AG10803 (cell line): ENCODE data around the gene RBM20.
"Not testable (repeated sequence)": the region's sequence is repeated elsewhere in the genome, so short reads cannot be mapped to it uniquely, and the experiment has no call there.

Source experiments
- DNase-seq: peaks from one replicate; pipeline ENCODE4 v3.0.0; 2010; ENCODE audit warnings: low read depth
- H3K4me3 ChIP-seq: 2 replicates; pipeline ENCODE4 v1.5.1; 2011; ENCODE audit warnings: mild to moderate bottlenecking, low read length, control low read depth
- CTCF ChIP-seq: conservative IDR thresholded peaks from 2 replicates; pipeline ENCODE4 v1.5.1; 2011; ENCODE audit warnings: mild to moderate bottlenecking, low read length, control low read depth, inconsistent platforms

The RBM20 gene

GRCh38 chr10:110765513-110766319 lies 121.6 kb downstream of the RBM20 start:
- DNase-seq, result peak; percentile 47
- H3K4me3 ChIP-seq, result no peak overlapping the region
- no peak for TF ChIP-seq CTCF

GRCh38 chr10:110767601-110768000 lies 123.5 kb downstream of the RBM20 start:
- not testable (repeated sequence) for H3K4me3 ChIP-seq, DNase-seq

GRCh38 chr10:110770243-110770642 lies 126.1 kb downstream of the RBM20 start:
- TF ChIP-seq CTCF, result no peak
- DNase-seq, result no peak
- H3K4me3 ChIP-seq, result no peak overlapping the region

- TF ChIP-seq CTCF, result no peak
- no peak for DNase-seq
- H3K4me3 ChIP-seq, result no peak overlapping the region
Observed at GRCh38 chr10:110771486-110771885, 127.3 kb downstream of the RBM20 start.

GRCh38 chr10:110771991-110772390 lies 127.9 kb downstream of the RBM20 start:
- no peak overlapping the region for H3K4me3 ChIP-seq
- no peak for TF ChIP-seq CTCF
- no peak for DNase-seq

DNA sequence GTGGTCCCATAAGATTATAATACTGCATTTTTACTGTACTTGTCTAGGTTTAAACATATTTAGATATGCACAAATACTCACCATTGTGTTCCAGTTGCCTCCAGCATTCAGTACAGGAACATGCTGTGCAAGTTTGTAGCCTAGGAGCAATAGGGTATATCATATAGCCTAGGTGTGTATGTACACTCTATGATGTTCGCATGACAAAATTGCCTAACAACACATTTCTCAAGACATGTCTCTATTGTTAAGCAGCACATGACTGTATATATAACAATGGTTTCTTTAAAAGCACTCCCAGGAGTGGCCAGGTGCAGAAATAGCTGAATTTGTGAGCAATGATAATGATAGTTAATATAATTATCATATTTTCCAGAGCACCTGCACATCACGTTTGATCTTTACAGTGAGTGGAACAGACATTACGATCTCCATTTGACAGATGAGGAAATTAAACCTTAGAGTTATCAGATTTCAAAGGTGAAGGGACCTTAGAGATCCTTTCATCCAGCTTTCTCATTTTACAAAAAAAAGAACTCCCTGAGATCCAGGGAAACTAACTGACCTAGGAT lies 128.4 kb downstream of the RBM20 start:
- TF ChIP-seq CTCF, result no peak
- H3K4me3 ChIP-seq, result no peak overlapping the region
- no peak for DNase-seq

DNA sequence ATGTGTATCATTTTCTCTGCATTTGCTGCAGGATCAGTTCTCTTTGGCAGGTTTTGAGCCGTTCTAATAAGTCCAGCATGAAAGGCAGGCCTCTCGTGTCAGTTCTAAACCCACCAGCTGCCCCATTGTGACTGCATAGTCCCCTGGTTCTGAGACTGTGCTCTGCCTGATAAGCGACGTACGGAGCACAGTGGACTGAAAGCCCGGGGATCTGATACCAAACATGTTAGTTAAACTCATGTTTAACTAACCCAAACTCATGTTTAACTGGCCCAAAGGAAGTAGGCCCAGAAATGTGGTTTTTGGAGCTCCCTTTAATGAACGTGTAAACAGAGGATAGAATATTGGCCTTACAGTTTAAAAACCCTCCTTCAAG lies 129.5 kb downstream of the RBM20 start:
- DNase-seq, result no peak
- H3K4me3 ChIP-seq, result no peak overlapping the region
- no peak for TF ChIP-seq CTCF
